ENCODE results near the gene GRM4.

Gene GRM4

GRCh38 chr6:33993653-33994471 lies 152.0 kb downstream of the GRM4 start:
- no peak overlapping the region for H3K27ac ChIP-seq (ENCODE audit: low read length, poor library complexity, severe bottlenecking)
- no peak overlapping the region for H2BK15ac ChIP-seq (ENCODE audit: low read depth, poor library complexity, severe bottlenecking)
- H2AK5ac ChIP-seq (ENCODE audit: low read length, severe bottlenecking): no peak overlapping the region
- H2BK5ac ChIP-seq (ENCODE audit: low read depth, low read length, poor library complexity, severe bottlenecking): no peak overlapping the region
- H2AFZ ChIP-seq (ENCODE audit: low read depth, low read length): no peak overlapping the region
- H3K9me3 ChIP-seq (ENCODE audit: control insufficient read depth, low read length): peaks cover 9% of the 10 kb centered on the region
- H3K9ac ChIP-seq (ENCODE audit: low read length): no peak overlapping the region
- no peak overlapping the region for H4K91ac ChIP-seq (ENCODE audit: low read length)
- H3K79me1 ChIP-seq (replicated peaks; ENCODE audit: low read length, poor library complexity, severe bottlenecking): no peaks in the 10 kb centered on the region
- no peak overlapping the region for H2BK120ac ChIP-seq (ENCODE audit: low read depth, low read length)
- peaks cover 32 to 81% of the 10 kb centered on the region in 2 experiments for H3K27me3 ChIP-seq (ENCODE audit: control insufficient read depth in 1 of 2, insufficient read depth in 1 of 2, low read length in 2 of 2)
- WGBS: 70% methylated on average over 21 of the region's 21 CpGs
- H3K4ac ChIP-seq (ENCODE audit: low read depth in 1 of 2, low read length in 2 of 2): no peak overlapping the region
- no peak overlapping the region for H3K23ac ChIP-seq (ENCODE audit: low read length in 2 of 2)
- H3K4me3 ChIP-seq (ENCODE audit: insufficient read depth in 1 of 2, low read depth in 1 of 2, low read length in 2 of 2): no peak overlapping the region
- no peak overlapping the region for H2BK12ac ChIP-seq (ENCODE audit: low read length in 2 of 2)
- H3K4me2 ChIP-seq (ENCODE audit: low read length, poor library complexity, severe bottlenecking): no peak overlapping the region
- no peak overlapping the region for H3K14ac ChIP-seq (ENCODE audit: low read length in 2 of 2)
- H3K36me3 ChIP-seq (ENCODE audit: control insufficient read depth in 1 of 2, insufficient read depth in 2 of 2, low read depth in 1 of 2, low read length in 2 of 2): no peaks in the 10 kb centered on the region
- no peak overlapping the region for H3K18ac ChIP-seq (ENCODE audit: low read depth in 1 of 2, low read length in 2 of 2)
- H3K4me1 ChIP-seq (ENCODE audit: control insufficient read depth, insufficient read depth, low read depth, low read length): no peaks in the 10 kb centered on the region
- DNase-seq: no peak
- H4K8ac ChIP-seq (ENCODE audit: low read length): no peak overlapping the region

GRCh38 chr6:33993091-33993490 lies 152.8 kb downstream of the GRM4 start:
- no peaks in the 10 kb centered on the region for H3K36me3 ChIP-seq (ENCODE audit: control insufficient read depth in 1 of 2, insufficient read depth in 2 of 2, low read depth in 1 of 2, low read length in 2 of 2)
- DNase-seq: no peak
- no peak overlapping the region for H3K9ac ChIP-seq (ENCODE audit: low read length)
- no peaks in the 10 kb centered on the region for H3K79me1 ChIP-seq (replicated peaks; ENCODE audit: low read length, poor library complexity, severe bottlenecking)
- peaks cover 9% of the 10 kb centered on the region for H3K9me3 ChIP-seq (ENCODE audit: control insufficient read depth, low read length)
- H3K14ac ChIP-seq (ENCODE audit: low read length in 2 of 2): no peak overlapping the region
- no peak overlapping the region for H2BK5ac ChIP-seq (ENCODE audit: low read depth, low read length, poor library complexity, severe bottlenecking)
- H3K4me2 ChIP-seq (ENCODE audit: low read length, poor library complexity, severe bottlenecking): no peak overlapping the region
- no peak overlapping the region for H3K18ac ChIP-seq (ENCODE audit: low read depth in 1 of 2, low read length in 2 of 2)
- H3K27me3 ChIP-seq (ENCODE audit: control insufficient read depth in 1 of 2, insufficient read depth in 1 of 2, low read length in 2 of 2): peaks cover 40 to 82% of the 10 kb centered on the region in 2 experiments
- no peak overlapping the region for H2AFZ ChIP-seq (ENCODE audit: low read depth, low read length)
- H2BK15ac ChIP-seq (ENCODE audit: low read depth, poor library complexity, severe bottlenecking): no peak overlapping the region
- no peak overlapping the region for H4K8ac ChIP-seq (ENCODE audit: low read length)
- no peak overlapping the region for H3K4me3 ChIP-seq (ENCODE audit: insufficient read depth in 1 of 2, low read depth in 1 of 2, low read length in 2 of 2)
- H2AK5ac ChIP-seq (ENCODE audit: low read length, severe bottlenecking): no peak overlapping the region
- no peak overlapping the region for H2BK120ac ChIP-seq (ENCODE audit: low read depth, low read length)
- H3K4me1 ChIP-seq (ENCODE audit: control insufficient read depth, insufficient read depth, low read depth, low read length): no peaks in the 10 kb centered on the region
- H3K27ac ChIP-seq (ENCODE audit: low read length, poor library complexity, severe bottlenecking): no peak overlapping the region
- H3K23ac ChIP-seq (ENCODE audit: low read length in 2 of 2): no peak overlapping the region
- H2BK12ac ChIP-seq (ENCODE audit: low read length in 2 of 2): no peak overlapping the region
- 85% methylated on average over 10 of the region's 11 CpGs for WGBS
- no peak overlapping the region for H4K91ac ChIP-seq (ENCODE audit: low read length)
- no peak overlapping the region for H3K4ac ChIP-seq (ENCODE audit: low read depth in 1 of 2, low read length in 2 of 2)

- Histone ChIP-seq H3K9ac (ENCODE audit: low read length) (no peak overlapping the region), H4K91ac (ENCODE audit: low read length) (no peak overlapping the region), H3K27me3 (ENCODE audit: control insufficient read depth in 1 of 2, insufficient read depth in 1 of 2, low read length in 2 of 2) (peaks cover 46 to 80% of the 10 kb centered on the region in 2 experiments), H3K4me3 (ENCODE audit: insufficient read depth in 1 of 2, low read depth in 1 of 2, low read length in 2 of 2) (no peak overlapping the region), H2AFZ (ENCODE audit: low read depth, low read length) (no peak overlapping the region), H3K14ac (ENCODE audit: low read length in 2 of 2) (no peak overlapping the region), H2BK5ac (ENCODE audit: low read depth, low read length, poor library complexity, severe bottlenecking) (no peak overlapping the region), H3K18ac (ENCODE audit: low read depth in 1 of 2, low read length in 2 of 2) (no peak overlapping the region), H3K79me1 (replicated peaks; ENCODE audit: low read length, poor library complexity, severe bottlenecking) (no peaks in the 10 kb centered on the region), H3K23ac (ENCODE audit: low read length in 2 of 2) (no peak overlapping the region), H3K4me1 (ENCODE audit: control insufficient read depth, insufficient read depth, low read depth, low read length) (no peaks in the 10 kb centered on the region), H2BK120ac (ENCODE audit: low read depth, low read length) (no peak overlapping the region), H2BK15ac (ENCODE audit: low read depth, poor library complexity, severe bottlenecking) (no peak overlapping the region), H2BK12ac (ENCODE audit: low read length in 2 of 2) (no peak overlapping the region), H2AK5ac (ENCODE audit: low read length, severe bottlenecking) (no peak overlapping the region), H3K27ac (ENCODE audit: low read length, poor library complexity, severe bottlenecking) (no peak overlapping the region), H3K36me3 (ENCODE audit: control insufficient read depth in 1 of 2, insufficient read depth in 2 of 2, low read depth in 1 of 2, low read length in 2 of 2) (no peaks in the 10 kb centered on the region), H3K4ac (ENCODE audit: low read depth in 1 of 2, low read length in 2 of 2) (no peak overlapping the region), H3K9me3 (ENCODE audit: control insufficient read depth, low read length) (peaks cover 2% of the 10 kb centered on the region), H4K8ac (ENCODE audit: low read length) (no peak overlapping the region), H3K4me2 (ENCODE audit: low read length, poor library complexity, severe bottlenecking) (no peak overlapping the region)
- no peak for DNase-seq
- 92% methylated on average over 13 of the region's 13 CpGs for WGBS
Measured at GRCh38 chr6:33992191-33992590, 153.7 kb downstream of the GRM4 start.

- peaks cover 46 to 80% of the 10 kb centered on the region in 2 experiments for H3K27me3 ChIP-seq (ENCODE audit: control insufficient read depth in 1 of 2, insufficient read depth in 1 of 2, low read length in 2 of 2)
- H3K23ac ChIP-seq (ENCODE audit: low read length in 2 of 2): no peak overlapping the region
- no peak overlapping the region for H3K4ac ChIP-seq (ENCODE audit: low read depth in 1 of 2, low read length in 2 of 2)
- H3K4me2 ChIP-seq (ENCODE audit: low read length, poor library complexity, severe bottlenecking): no peak overlapping the region
- 100% methylated on average over 3 of the region's 4 CpGs for whole genome bisulfite sequencing
- H3K9ac ChIP-seq (ENCODE audit: low read length): no peak overlapping the region
- no peak overlapping the region for H2BK5ac ChIP-seq (ENCODE audit: low read depth, low read length, poor library complexity, severe bottlenecking)
- H3K36me3 ChIP-seq (ENCODE audit: control insufficient read depth in 1 of 2, insufficient read depth in 2 of 2, low read depth in 1 of 2, low read length in 2 of 2): no peaks in the 10 kb centered on the region
- no peak overlapping the region for H2BK15ac ChIP-seq (ENCODE audit: low read depth, poor library complexity, severe bottlenecking)
- H3K4me3 ChIP-seq (ENCODE audit: insufficient read depth in 1 of 2, low read depth in 1 of 2, low read length in 2 of 2): no peak overlapping the region
- no peaks in the 10 kb centered on the region for H3K79me1 ChIP-seq (replicated peaks; ENCODE audit: low read length, poor library complexity, severe bottlenecking)
- no peak overlapping the region for H4K91ac ChIP-seq (ENCODE audit: low read length)
- no peak overlapping the region for H3K27ac ChIP-seq (ENCODE audit: low read length, poor library complexity, severe bottlenecking)
- H2AK5ac ChIP-seq (ENCODE audit: low read length, severe bottlenecking): no peak overlapping the region
- H3K14ac ChIP-seq (ENCODE audit: low read length in 2 of 2): no peak overlapping the region
- no peak overlapping the region for H3K18ac ChIP-seq (ENCODE audit: low read depth in 1 of 2, low read length in 2 of 2)
- no peak for DNase-seq
- H3K9me3 ChIP-seq (ENCODE audit: control insufficient read depth, low read length): no peaks in the 10 kb centered on the region
- H3K4me1 ChIP-seq (ENCODE audit: control insufficient read depth, insufficient read depth, low read depth, low read length): no peaks in the 10 kb centered on the region
- no peak overlapping the region for H4K8ac ChIP-seq (ENCODE audit: low read length)
- H2BK120ac ChIP-seq (ENCODE audit: low read depth, low read length): no peak overlapping the region
- H2BK12ac ChIP-seq (ENCODE audit: low read length in 2 of 2): no peak overlapping the region
- no peak overlapping the region for H2AFZ ChIP-seq (ENCODE audit: low read depth, low read length)
Measured at GRCh38 chr6:33991610-33992009, 154.3 kb downstream of the GRM4 start.

Data from mesenchymal stem cell (in vitro differentiated cells and primary cell).